Measurements from ENCODE around the gene HSF4.
"Not testable (repeated sequence)": the region's sequence is repeated elsewhere in the genome, so short reads cannot be mapped to it uniquely, and the experiment has no call there.

HSF4 gene

GRCh38 chr16:67164599-67165061 is at the start of gene HSF4:
Gene HSF4, plus strand, starts transcription at chr16:67164745. Its CDS starts 67 bp downstream, at chr16:67164812.
- no peak for DNase-seq

GRCh38 chr16:67114793-67115192 is 49.8 kb upstream of the HSF4 start:
- no peak for DNase-seq

- no peak for DNase-seq
Observed at GRCh38 chr16:67115639-67116038, 48.9 kb upstream of the HSF4 start.

GRCh38 chr16:67116388-67117311 is 47.9 kb upstream of the HSF4 start:
- no peak for DNase-seq

GRCh38 chr16:67117716-67118115 is 46.8 kb upstream of the HSF4 start:
- DNase-seq: no peak

- DNase-seq: no peak
Observed at GRCh38 chr16:67120025-67120424, 44.5 kb upstream of the HSF4 start.

- not testable (repeated sequence) for DNase-seq
Observed at GRCh38 chr16:67122799-67123198, 41.7 kb upstream of the HSF4 start.

- DNase-seq: no peak
Observed at GRCh38 chr16:67128417-67128816, 36.1 kb upstream of the HSF4 start.

- DNase-seq: no peak
Observed at GRCh38 chr16:67128887-67129286, 35.7 kb upstream of the HSF4 start.

GRCh38 chr16:67129422-67129821 is 35.1 kb upstream of the HSF4 start:
- DNase-seq: no peak

- DNase-seq: no peak
Observed at GRCh38 chr16:67137605-67138004, 26.9 kb upstream of the HSF4 start.

- DNase-seq: no peak
Observed at GRCh38 chr16:67141391-67141790, 23.2 kb upstream of the HSF4 start.

- no peak for DNase-seq
Observed at GRCh38 chr16:67142342-67142741, 22.2 kb upstream of the HSF4 start.

GRCh38 chr16:67144943-67145342 is 19.6 kb upstream of the HSF4 start:
- DNase-seq: no peak

GRCh38 chr16:67145746-67146145 is 18.8 kb upstream of the HSF4 start:
- no peak for DNase-seq

- no peak for DNase-seq
Observed at GRCh38 chr16:67146523-67147357, 17.8 kb upstream of the HSF4 start.

- DNase-seq: no peak
Observed at GRCh38 chr16:67147437-67148140, 17.0 kb upstream of the HSF4 start.

GRCh38 chr16:67148221-67148620 is 16.3 kb upstream of the HSF4 start:
- DNase-seq: no peak

- DNase-seq: no peak
Observed at GRCh38 chr16:67148656-67149275, 15.8 kb upstream of the HSF4 start.

- no peak for DNase-seq
Observed at GRCh38 chr16:67149276-67150046, 15.1 kb upstream of the HSF4 start.

- DNase-seq: no peak
Observed at GRCh38 chr16:67150047-67150832, 14.3 kb upstream of the HSF4 start.
